Sigmoid colon (tissue), 4 donors: Measurements from ENCODE around the gene XNDC1N.
"Not testable (repeated sequence)": the region's sequence is repeated elsewhere in the genome, so short reads cannot be mapped to it uniquely, and the experiment has no call there.

Experiments
- EP300 ChIP-seq, 4 donors: sonication (generic); formaldehyde crosslinking; IDR thresholded peaks; one replicate each; pipeline ENCODE4 v1.6.1; 2017; ENCODE audit warnings: antibody characterized with exemption in 4 of 4
- TF ChIP-seq, protein P1 (sequence below), 4 experiments: fragments of 450-650 bp in 3 of 4; fragments of 200-600 bp in 1 of 4; IDR thresholded peaks; one replicate each; pipeline ENCODE4 v1.5.1; 2016 to 2019; ENCODE audit warnings: antibody characterized with exemption in 4 of 4, mild to moderate bottlenecking in 3 of 4, moderate library complexity in 2 of 4

DNA sequence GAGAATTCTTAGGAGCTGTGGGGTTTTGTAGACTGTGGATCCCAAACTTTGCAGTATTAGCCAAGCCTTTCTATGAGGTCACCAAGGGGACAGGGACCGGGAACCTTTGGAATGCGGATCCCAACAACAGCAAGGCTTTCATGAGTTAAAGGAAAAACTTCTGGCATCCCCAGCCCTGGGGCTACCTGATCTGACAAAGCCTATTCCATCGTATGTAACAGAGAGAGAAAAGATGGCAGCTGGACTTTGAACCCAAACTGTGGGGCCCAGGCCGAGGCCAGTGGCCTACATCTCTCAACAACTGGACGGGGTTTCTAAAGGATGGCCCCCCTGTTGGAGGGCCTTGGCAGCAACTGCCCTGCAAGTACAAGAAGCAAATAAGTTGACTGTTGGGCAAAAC lies 17.6 kb downstream of the XNDC1N start:
- TF ChIP-seq, protein P1, sequence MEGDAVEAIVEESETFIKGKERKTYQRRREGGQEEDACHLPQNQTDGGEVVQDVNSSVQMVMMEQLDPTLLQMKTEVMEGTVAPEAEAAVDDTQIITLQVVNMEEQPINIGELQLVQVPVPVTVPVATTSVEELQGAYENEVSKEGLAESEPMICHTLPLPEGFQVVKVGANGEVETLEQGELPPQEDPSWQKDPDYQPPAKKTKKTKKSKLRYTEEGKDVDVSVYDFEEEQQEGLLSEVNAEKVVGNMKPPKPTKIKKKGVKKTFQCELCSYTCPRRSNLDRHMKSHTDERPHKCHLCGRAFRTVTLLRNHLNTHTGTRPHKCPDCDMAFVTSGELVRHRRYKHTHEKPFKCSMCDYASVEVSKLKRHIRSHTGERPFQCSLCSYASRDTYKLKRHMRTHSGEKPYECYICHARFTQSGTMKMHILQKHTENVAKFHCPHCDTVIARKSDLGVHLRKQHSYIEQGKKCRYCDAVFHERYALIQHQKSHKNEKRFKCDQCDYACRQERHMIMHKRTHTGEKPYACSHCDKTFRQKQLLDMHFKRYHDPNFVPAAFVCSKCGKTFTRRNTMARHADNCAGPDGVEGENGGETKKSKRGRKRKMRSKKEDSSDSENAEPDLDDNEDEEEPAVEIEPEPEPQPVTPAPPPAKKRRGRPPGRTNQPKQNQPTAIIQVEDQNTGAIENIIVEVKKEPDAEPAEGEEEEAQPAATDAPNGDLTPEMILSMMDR (IDR thresholded peaks at IDR 0.05), result not testable (repeated sequence)
- TF ChIP-seq EP300 (IDR thresholded peaks at IDR 0.05), result not testable (repeated sequence)
